Kidney (tissue), 14 donors: ENCODE measurements around the gene ARL6IP6. TPM values are rescaled to one million over a fixed set of nuclear protein-coding genes. Genes with fewer than 3 reads are reported as not detected.
"Not testable (repeated sequence)": the region's sequence is repeated elsewhere in the genome, so short reads cannot be mapped to it uniquely, and the experiment has no call there.

Experiments used
- DNase-seq, 5 donors: peaks; one replicate each; pipeline ENCODE4 v3.0.0-alpha.2; 2013 to 2020
- FAIRE-seq: peaks from 2 replicates; lab custom pipeline; 2012; peaks lifted over from hg19 to GRCh38; lab: Jason Lieb, UNC
- H3K27ac ChIP-seq, 2 donors: one replicate each; pipeline ENCODE4 v1.7.0; 2013; ENCODE audit warnings: low read depth in 2 of 2, low read length in 2 of 2, inconsistent platforms in 1 of 2
- H3K27me3 ChIP-seq: one replicate; pipeline ENCODE4 v1.7.1; 2013; ENCODE audit warnings: low read length, inconsistent platforms; ENCODE audit not compliant: control insufficient read depth, insufficient read depth
- H3K36me3 ChIP-seq, 3 donors: one replicate each; pipeline versions ENCODE4 v1.7.0 to v1.7.1; 2013; ENCODE audit warnings: low read length in 3 of 3, control low read depth in 1 of 3, inconsistent platforms in 1 of 3; ENCODE audit not compliant: insufficient read depth in 3 of 3, control insufficient read depth in 2 of 3
- H3K4me1 ChIP-seq, 3 donors: one replicate each; pipeline versions ENCODE4 v1.7.0 to v1.7.1; 2013; ENCODE audit warnings: low read length in 3 of 3, inconsistent platforms in 1 of 3, low read depth in 1 of 3; ENCODE audit not compliant: control insufficient read depth in 2 of 3, insufficient read depth in 2 of 3
- H3K4me3 ChIP-seq, 3 donors: one replicate each; pipeline versions ENCODE4 v1.7.0 to v1.8.1; 2013; ENCODE audit warnings: low read length in 3 of 3, control low read depth in 1 of 3, inconsistent platforms in 1 of 3
- H3K9ac ChIP-seq, 3 donors: one replicate each; pipeline versions ENCODE4 v1.7.0 to v1.7.1; 2013; ENCODE audit warnings: low read length in 3 of 3, control low read depth in 1 of 3, inconsistent platforms in 1 of 3
- H3K9me3 ChIP-seq, 3 donors: one replicate each; pipeline versions ENCODE4 v1.7.0 to v1.7.1; 2013; ENCODE audit warnings: low read length in 3 of 3, control low read depth in 1 of 3, inconsistent platforms in 1 of 3; ENCODE audit not compliant: control insufficient read depth in 2 of 3, insufficient read depth in 1 of 3
- CTCF ChIP-seq: IDR thresholded peaks from 3 replicates; pipeline ENCODE4 v1.5.1; 2012; ENCODE audit warnings: mild to moderate bottlenecking, moderate library complexity, borderline replicate concordance; ENCODE audit not compliant: insufficient read depth; ENCODE audit errors: extremely low read depth
- intact Hi-C: fragments of 100-400 bp; cut with DNase I; formaldehyde crosslinking; loops from one replicate; pipeline ENCODE4 v1.11.1; 2022
- polyA plus RNA-seq: library from polyadenylated mRNA; stranded (reverse); fragments of 350-450 nt; fragmentation: Illumina TruSeq; extraction: RNeasy Lipid Tissue Mini Kit (QIAGEN cat#74804); gene quantifications from one replicate; pipeline ENCODE4 v1.2.3, GENCODE V29; 2014; ENCODE audit warnings: low read depth, low replicate concordance; ENCODE audit not compliant: insufficient read depth
- total RNA-seq: library from RNA; stranded (reverse); fragmentation: NEBNext Ultra II Directional; extraction: Animal tissue kit (Norgen Biotek cat#: 25700); gene quantifications from one replicate; pipeline ENCODE4 v1.2.1, GENCODE V29; 2021
- donor health status: control.
- donor health status: control.
- donor health status: control.
- donor health status: control.
- donor health status: control.
- donor health status: DM: yes; HTN: yes; CAD: no.
- donor health status: Normal renal cell carcinoma (clear cell type).

The ARL6IP6 gene
- total and polyA plus RNA-seq, 2 donors from 2014 or later, result 9.3 to 15.5 TPM

GRCh38 chr2:152755029-152755428 is 36.6 kb downstream of the ARL6IP6 start:
- Histone ChIP-seq H3K9ac (no peak overlapping the region), H3K4me3 (no peak overlapping the region), H3K27me3 (no peaks in the 10 kb centered on the region), H3K4me1 (no peaks in the 10 kb centered on the region), H3K27ac (no peak overlapping the region), H3K36me3 (peaks cover 0 to 2% (median 0%) of the 10 kb centered on the region in 3 donors), H3K9me3 (no peaks in the 10 kb centered on the region)
- DNase-seq (peak in 4 of 5 donors; percentile 30 to 54 (median 44)), FAIRE-seq (no peak)
- peak; percentile 30 for TF ChIP-seq CTCF
- intact Hi-C loops, result no loop called here

GRCh38 chr2:152759290-152760072 is 41.1 kb downstream of the ARL6IP6 start:
- Histone ChIP-seq H3K4me1 (no peaks in the 10 kb centered on the region), H3K9me3 (no peaks in the 10 kb centered on the region), H3K4me3 (no peak overlapping the region), H3K27me3 (no peaks in the 10 kb centered on the region), H3K27ac (no peak overlapping the region), H3K36me3 (peaks cover 0 to 6% (median 2%) of the 10 kb centered on the region in 3 donors), H3K9ac (no peak overlapping the region)
- no peak for FAIRE-seq
- intact Hi-C loops, result no loop called here
- no peak for TF ChIP-seq CTCF
- DNase-seq, result no peak

DNA sequence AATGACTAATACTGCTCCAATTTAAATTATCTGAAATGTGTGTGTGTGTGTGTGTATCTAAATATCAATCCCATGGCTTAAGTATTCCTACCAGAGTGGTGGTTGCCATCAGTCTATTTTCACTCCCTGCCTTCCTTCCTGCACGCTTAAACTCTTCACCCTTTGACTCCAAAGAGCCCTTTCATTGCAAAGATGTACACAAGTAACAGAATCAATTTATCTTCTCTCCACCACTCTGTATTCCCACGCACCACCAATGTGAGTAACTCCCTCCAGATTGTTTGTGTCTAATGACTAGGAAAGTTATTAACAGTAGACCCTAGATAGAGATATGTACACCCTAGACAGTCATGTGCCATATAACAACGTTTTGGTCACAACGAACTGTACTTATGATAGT is 42.8 kb downstream of the ARL6IP6 start:
- DNase-seq, result no peak
- Histone ChIP-seq H3K36me3 (peaks cover 0 to 6% (median 2%) of the 10 kb centered on the region in 3 donors), H3K4me3 (no peak overlapping the region), H3K27ac (no peak overlapping the region), H3K9ac (no peak overlapping the region), H3K27me3 (no peaks in the 10 kb centered on the region), H3K9me3 (no peaks in the 10 kb centered on the region), H3K4me1 (no peaks in the 10 kb centered on the region)
- TF ChIP-seq CTCF, result no peak
- intact Hi-C loops, result no loop called here
- FAIRE-seq, result no peak

- FAIRE-seq (no peak), DNase-seq (peak in 1 of 5 donors; percentile 9)
- no peak for TF ChIP-seq CTCF
- H3K27me3 ChIP-seq, result no peaks in the 10 kb centered on the region
- H3K9ac ChIP-seq, result no peak overlapping the region
- H3K4me3 ChIP-seq, result no peak overlapping the region
- no peak overlapping the region for H3K27ac ChIP-seq
- H3K36me3 ChIP-seq, result peaks cover 0 to 6% (median 2%) of the 10 kb centered on the region in 3 donors
- intact Hi-C loops, result no loop called here
- H3K4me1 ChIP-seq, result no peaks in the 10 kb centered on the region
- H3K9me3 ChIP-seq, result no peaks in the 10 kb centered on the region
Measured at GRCh38 chr2:152762202-152762601, 43.8 kb downstream of the ARL6IP6 start.

- H3K27ac ChIP-seq, H3K9ac ChIP-seq, H3K27me3 ChIP-seq, FAIRE-seq, H3K36me3 ChIP-seq, H3K4me3 ChIP-seq, intact Hi-C loops, H3K4me1 ChIP-seq, H3K9me3 ChIP-seq, DNase-seq: not testable (repeated sequence)
Measured at GRCh38 chr2:152763208-152763607, 44.8 kb downstream of the ARL6IP6 start.
